ENCODE data around the gene CYP2W1. TPM values are rescaled to one million over a fixed set of nuclear protein-coding genes. Genes with fewer than 3 reads are reported as not detected.
A peak's percentile ranks its signal among the peaks of the same experiment; 100 is the strongest.
"Not testable (repeated sequence)": the region's sequence is repeated elsewhere in the genome, so short reads cannot be mapped to it uniquely, and the experiment has no call there.

The CYP2W1 gene
- total and polyA plus RNA-seq, 12 donors, result 0.70 to 71.0 (median 41.6) TPM

DNA sequence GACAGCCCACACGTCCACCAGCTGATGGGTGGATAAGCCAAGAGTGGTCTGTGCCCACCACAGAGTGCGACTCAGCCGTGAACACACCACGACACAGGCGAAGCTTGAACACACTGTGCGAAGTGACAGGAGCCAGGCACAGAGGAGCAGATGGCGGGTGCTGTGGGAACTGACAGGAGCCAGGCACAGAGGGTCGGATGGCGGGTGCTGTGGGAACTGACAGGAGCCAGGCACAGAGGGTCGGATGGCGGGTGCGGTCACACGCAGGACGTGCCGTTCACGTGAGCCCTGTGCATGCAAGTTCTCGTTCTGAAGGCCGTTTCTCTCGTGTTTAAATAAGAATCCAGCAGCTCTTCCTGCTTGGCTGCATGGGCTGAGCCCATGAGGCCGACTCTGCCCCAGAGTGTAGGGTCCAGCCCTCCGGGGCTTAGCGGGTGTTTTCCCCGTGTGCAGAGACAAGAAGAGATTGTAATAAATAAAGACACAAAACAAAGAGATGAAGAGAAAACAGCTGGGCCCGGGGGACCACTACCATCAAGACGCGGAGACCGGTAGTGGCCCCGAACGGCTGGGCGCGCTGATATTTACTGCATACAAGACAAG is 22.6 kb upstream of the CYP2W1 start:
- WGBS, 4 donors, result 71 to 78% (median 73%) methylated on average over 24 to 31 of the region's 31 CpGs
- no peaks in the 10 kb centered on the region for H3K27me3 ChIP-seq
- H3K9me3 ChIP-seq (replicated peaks in 1 of 3), result no peaks in the 10 kb centered on the region
- H3K27ac ChIP-seq, result no peak overlapping the region
- peaks cover 15 to 16% of the 10 kb centered on the region in 2 donors for H3K4me1 ChIP-seq (replicated peaks in 1 of 2)
- DNase-seq, result peak in 1 of 7 donors; percentile 11
- H3K36me3 ChIP-seq (replicated peaks in 1 of 2), result no peaks in the 10 kb centered on the region
- no peak overlapping the region for H3K4me3 ChIP-seq
- intact Hi-C loops (cut with DNase I), result loop anchor here in 1 of 2 donors (10.0 kb wide), 1 partner anchor 76 kb away; no protein-coding TSS in a partner anchor
- TF ChIP-seq, protein P1, sequence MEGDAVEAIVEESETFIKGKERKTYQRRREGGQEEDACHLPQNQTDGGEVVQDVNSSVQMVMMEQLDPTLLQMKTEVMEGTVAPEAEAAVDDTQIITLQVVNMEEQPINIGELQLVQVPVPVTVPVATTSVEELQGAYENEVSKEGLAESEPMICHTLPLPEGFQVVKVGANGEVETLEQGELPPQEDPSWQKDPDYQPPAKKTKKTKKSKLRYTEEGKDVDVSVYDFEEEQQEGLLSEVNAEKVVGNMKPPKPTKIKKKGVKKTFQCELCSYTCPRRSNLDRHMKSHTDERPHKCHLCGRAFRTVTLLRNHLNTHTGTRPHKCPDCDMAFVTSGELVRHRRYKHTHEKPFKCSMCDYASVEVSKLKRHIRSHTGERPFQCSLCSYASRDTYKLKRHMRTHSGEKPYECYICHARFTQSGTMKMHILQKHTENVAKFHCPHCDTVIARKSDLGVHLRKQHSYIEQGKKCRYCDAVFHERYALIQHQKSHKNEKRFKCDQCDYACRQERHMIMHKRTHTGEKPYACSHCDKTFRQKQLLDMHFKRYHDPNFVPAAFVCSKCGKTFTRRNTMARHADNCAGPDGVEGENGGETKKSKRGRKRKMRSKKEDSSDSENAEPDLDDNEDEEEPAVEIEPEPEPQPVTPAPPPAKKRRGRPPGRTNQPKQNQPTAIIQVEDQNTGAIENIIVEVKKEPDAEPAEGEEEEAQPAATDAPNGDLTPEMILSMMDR (IDR thresholded peaks at IDR 0.05), result no peak
- TF ChIP-seq POLR2A (IDR thresholded peaks at IDR 0.05), result no peak

DNA sequence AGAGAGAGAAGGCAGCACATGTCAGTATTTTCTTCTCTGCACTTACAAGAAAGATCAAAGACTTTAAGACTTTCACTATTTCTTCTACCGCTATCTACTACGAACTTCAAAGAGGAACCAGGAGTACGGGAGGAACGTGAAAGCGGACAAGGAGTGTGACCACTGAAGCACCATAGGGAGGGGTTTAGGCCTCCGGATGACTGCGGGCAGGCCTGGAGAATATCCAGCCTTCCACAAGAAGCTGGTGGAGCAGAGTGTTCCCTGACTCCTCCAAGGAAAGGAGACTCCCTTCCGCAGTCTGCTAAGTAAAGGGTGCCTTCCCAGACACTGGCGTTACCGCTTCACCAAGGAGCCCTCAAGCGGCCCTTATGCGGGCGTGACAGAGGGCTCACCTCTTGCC is 22.0 kb upstream of the CYP2W1 start:
- H3K27ac ChIP-seq; H3K9me3 ChIP-seq (replicated peaks in 1 of 3); H3K36me3 ChIP-seq (replicated peaks in 1 of 2); H3K27me3 ChIP-seq; H3K4me3 ChIP-seq: not testable (repeated sequence)
- intact Hi-C loops (cut with DNase I), result loop anchor here in 1 of 2 donors (10.0 kb wide), 1 partner anchor 76 kb away; no protein-coding TSS in a partner anchor
- H3K4me1 ChIP-seq (replicated peaks in 1 of 2), result peaks cover 21 to 22% of the 10 kb centered on the region in 2 donors
- DNase-seq, result peak in 1 of 7 donors; percentile 10
- 65 to 76% (median 72%) methylated on average over 13 of the region's 13 CpGs for WGBS, 4 donors

DNA sequence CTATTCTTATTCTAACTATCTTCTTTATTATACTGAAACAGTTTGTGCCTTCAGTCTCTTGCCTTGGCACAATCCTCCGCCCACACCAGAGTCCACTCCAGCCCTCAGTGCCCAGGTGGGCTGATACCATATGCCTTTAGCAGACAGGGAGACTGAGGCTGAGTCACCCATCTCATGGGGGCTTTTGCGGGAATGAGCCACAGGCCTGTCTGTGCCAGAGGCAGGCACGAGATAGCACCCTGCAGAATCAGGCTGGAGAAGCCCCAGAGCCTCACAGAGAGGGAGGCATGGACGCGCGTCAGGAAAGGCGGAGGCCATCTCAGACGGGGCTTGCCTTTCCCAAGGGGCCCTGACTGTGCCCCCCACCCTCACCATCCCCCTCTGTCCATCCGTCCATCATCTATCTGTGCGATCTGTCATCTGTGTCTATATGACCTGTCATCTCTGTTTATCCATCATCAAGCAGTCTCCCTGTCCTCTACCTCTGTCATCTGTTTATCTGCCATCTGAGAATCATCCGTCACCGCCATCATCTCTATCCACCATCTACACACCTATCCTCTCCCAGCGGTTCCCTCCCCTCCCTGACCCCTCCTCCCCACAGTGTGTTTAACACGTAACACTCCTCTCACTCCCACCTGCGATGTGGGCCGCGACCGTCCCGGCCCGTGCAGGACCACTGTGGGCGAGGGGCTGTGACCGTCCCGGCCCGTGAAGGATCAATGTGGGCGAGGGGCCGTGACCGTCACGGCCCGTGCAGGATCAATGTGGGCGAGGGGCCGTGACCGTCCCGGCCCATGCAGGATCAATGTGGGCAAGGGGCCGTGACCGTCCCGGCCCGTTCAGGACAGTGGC is 21.2 kb upstream of the CYP2W1 start:
- no peaks in the 10 kb centered on the region for H3K9me3 ChIP-seq (replicated peaks in 1 of 3)
- 78 to 89% (median 86%) methylated on average over 24 to 37 of the region's 37 CpGs for WGBS, 4 donors
- H3K4me1 ChIP-seq (replicated peaks in 1 of 2), result peaks cover 22 to 29% of the 10 kb centered on the region in 2 donors
- DNase-seq, result peak in 1 of 7 donors; percentile 21
- peaks cover 0 to 3% of the 10 kb centered on the region in 2 donors for H3K36me3 ChIP-seq (replicated peaks in 1 of 2)
- TF ChIP-seq POLR2A (IDR thresholded peaks at IDR 0.05), result no peak
- TF ChIP-seq, protein P1 (IDR thresholded peaks at IDR 0.05), result no peak
- intact Hi-C loops (cut with DNase I), result loop anchor here in 1 of 2 donors (10.0 kb wide), 1 partner anchor 77 kb away; no protein-coding TSS in a partner anchor
- H3K4me3 ChIP-seq, result no peak overlapping the region
- H3K27me3 ChIP-seq, result no peaks in the 10 kb centered on the region
- H3K27ac ChIP-seq, result no peak overlapping the region

DNA sequence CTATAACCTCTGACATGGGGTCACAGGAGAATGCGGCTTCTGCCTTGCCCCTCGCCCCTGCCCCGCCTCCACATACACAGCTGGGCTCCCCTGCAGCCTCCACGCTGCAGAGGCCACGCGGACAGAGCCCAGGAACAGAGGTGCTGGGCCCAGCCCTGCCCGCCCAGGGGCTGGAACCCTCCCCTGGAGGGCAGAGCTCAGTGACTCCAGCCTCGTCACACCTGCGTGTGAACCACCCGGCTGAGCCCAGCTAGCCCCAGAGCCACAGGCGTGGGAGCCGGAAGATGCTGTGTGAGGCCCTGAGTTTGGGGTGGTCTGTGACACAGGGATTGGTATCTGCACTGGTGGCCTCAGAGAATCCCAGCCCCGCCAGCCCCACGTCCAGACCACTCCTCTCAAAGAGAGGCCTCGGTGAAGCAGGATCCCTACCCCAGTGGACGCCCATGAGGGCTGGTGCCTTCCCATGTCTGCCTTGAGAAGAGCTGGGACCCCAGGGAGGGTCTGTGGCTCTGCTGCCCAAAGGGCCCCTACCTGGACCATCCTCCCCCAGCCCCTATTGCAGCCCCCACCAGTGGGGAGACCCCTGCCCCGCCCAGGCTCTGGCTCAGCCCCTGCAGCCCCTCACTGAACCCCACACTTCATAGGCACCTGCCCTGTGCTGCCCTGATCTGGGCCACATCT is 20.4 kb upstream of the CYP2W1 start:
- intact Hi-C loops (cut with DNase I), result loop anchor here in 1 of 2 donors (10.0 kb wide), 1 partner anchor 78 kb away; no protein-coding TSS in a partner anchor
- Histone ChIP-seq H3K27ac (no peak overlapping the region), H3K36me3 (replicated peaks in 1 of 2) (peaks cover 0 to 10% of the 10 kb centered on the region in 2 donors), H3K4me3 (no peak overlapping the region), H3K4me1 (replicated peaks in 1 of 2) (peaks cover 22 to 29% of the 10 kb centered on the region in 2 donors), H3K9me3 (replicated peaks in 1 of 3) (no peaks in the 10 kb centered on the region), H3K27me3 (no peaks in the 10 kb centered on the region)
- no peak for DNase-seq
- WGBS, 4 donors, result 60 to 81% (median 80%) methylated on average over 1 to 17 of the region's 17 CpGs
- TF ChIP-seq, protein P1 (IDR thresholded peaks at IDR 0.05), result no peak
- no peak for TF ChIP-seq POLR2A (IDR thresholded peaks at IDR 0.05)
